Memory B cell (primary cell): ENCODE results near the gene SSH3.

Experiments
- ATAC-seq: fragments of 150-1000 bp; cut with Tn5 transposase; 2 replicates; pipeline ENCODE4 v1.10.0; 2021; ENCODE audit warnings: low read depth, mild to moderate bottlenecking, moderate library complexity
- DNase-seq, 2 donors: peaks; one replicate each; pipeline ENCODE4 v3.0.0; 2022; ENCODE audit warnings: low spot score in 2 of 2
- H3K27ac Mint-ChIP-seq: one replicate; pipeline ENCODE4 v1.8.0; 2022; ENCODE audit warnings: mild to moderate bottlenecking, moderate library complexity, mixed read lengths
- H3K27me3 Mint-ChIP-seq: one replicate; pipeline ENCODE4 v1.8.0; 2022; ENCODE audit warnings: mixed read lengths
- H3K36me3 Mint-ChIP-seq: one replicate; pipeline ENCODE4 v1.8.0; 2022; ENCODE audit warnings: mild to moderate bottlenecking, mixed read lengths
- H3K4me1 Mint-ChIP-seq: one replicate; pipeline ENCODE4 v1.8.0; 2022; ENCODE audit warnings: mixed read lengths
- H3K4me3 Mint-ChIP-seq: one replicate; pipeline ENCODE4 v1.8.0; 2022; ENCODE audit warnings: mild to moderate bottlenecking, moderate library complexity, mixed read lengths
- H3K9me3 Mint-ChIP-seq: one replicate; pipeline ENCODE4 v1.8.0; 2022; ENCODE audit warnings: mixed read lengths

Gene SSH3

DNA sequence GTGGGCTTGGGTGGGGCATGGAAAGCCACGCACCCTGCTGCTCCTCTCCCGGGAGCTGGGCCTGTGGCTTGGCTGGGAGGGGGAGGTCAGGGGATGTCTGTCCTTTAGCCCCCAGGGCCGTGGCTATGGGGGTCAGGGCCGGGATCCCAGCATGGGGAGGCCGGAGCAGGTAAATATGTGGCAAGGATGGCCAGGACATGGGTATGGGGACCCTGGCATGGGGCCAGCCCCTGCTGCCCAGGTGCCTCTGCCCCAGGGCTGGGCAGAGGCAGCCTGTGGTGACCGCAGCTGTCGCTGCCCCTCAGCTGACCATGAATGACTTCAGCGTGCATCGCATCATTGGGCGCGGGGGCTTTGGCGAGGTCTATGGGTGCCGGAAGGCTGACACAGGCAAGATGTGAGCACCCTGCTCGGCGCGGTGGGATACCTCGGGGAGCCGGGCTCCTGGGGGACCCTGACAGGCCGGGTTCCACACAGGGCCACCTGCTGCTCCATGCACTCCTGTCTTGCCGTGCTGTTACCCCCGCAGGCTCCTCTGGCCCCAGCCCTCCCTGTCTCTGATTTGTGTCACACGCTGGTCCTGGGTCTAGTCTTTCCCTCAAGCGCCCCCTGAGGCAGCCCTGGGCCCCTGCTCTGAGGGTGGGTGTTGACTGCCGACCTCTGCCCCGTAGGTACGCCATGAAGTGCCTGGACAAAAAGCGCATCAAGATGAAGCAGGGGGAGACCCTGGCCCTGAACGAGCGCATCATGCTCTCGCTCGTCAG, 22.4 kb upstream of the SSH3 start:
- no peak overlapping the region for H3K4me3 Mint-ChIP-seq
- DNase-seq (no peak), ATAC-seq (no peak)
- H3K4me1 Mint-ChIP-seq = peaks cover 24% of the 10 kb centered on the region
- no peaks in the 10 kb centered on the region for H3K27me3 Mint-ChIP-seq
- peak overlapping the region; percentile 31 for H3K27ac Mint-ChIP-seq
- no peaks in the 10 kb centered on the region for H3K9me3 Mint-ChIP-seq
- H3K36me3 Mint-ChIP-seq = peaks cover 17% of the 10 kb centered on the region

DNA sequence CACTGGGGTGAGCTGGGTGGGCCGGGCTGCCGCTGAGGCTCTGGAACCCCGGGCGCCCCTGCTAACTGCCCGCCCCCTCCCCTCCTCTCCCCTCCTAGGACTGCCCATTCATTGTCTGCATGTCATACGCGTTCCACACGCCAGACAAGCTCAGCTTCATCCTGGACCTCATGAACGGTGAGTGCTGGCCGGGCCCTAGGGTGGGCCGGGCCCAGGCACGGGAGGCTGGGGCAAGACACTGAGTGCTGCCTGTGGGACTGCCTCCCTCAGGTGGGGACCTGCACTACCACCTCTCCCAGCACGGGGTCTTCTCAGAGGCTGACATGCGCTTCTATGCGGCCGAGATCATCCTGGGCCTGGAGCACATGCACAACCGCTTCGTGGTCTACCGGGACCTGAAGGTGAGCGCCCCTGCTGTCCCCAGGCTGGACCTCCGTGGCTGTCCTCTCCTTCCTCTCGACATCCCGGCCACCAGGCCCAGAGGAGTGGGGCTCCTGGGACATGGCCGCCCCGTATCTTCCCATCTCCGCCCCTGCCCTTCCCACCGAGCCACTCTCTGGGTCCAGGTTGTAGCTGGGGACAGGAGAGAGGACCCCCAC, 21.7 kb upstream of the SSH3 start:
- Mint-ChIP-seq H3K4me1 (peaks cover 21% of the 10 kb centered on the region), H3K27ac (no peak overlapping the region), H3K36me3 (peaks cover 16% of the 10 kb centered on the region), H3K9me3 (no peaks in the 10 kb centered on the region), H3K4me3 (no peak overlapping the region), H3K27me3 (no peaks in the 10 kb centered on the region)
- no peak for DNase-seq
- no peak for ATAC-seq

GRCh38 chr11:67282155-67282875, 21.0 kb upstream of the SSH3 start:
- Mint-ChIP-seq H3K27me3 (no peaks in the 10 kb centered on the region), H3K27ac (peak overlapping the region; percentile 53), H3K9me3 (no peaks in the 10 kb centered on the region), H3K4me1 (peaks cover 26% of the 10 kb centered on the region), H3K36me3 (peaks cover 15% of the 10 kb centered on the region), H3K4me3 (no peak overlapping the region)
- DNase-seq (no peak), ATAC-seq (no peak)

DNA sequence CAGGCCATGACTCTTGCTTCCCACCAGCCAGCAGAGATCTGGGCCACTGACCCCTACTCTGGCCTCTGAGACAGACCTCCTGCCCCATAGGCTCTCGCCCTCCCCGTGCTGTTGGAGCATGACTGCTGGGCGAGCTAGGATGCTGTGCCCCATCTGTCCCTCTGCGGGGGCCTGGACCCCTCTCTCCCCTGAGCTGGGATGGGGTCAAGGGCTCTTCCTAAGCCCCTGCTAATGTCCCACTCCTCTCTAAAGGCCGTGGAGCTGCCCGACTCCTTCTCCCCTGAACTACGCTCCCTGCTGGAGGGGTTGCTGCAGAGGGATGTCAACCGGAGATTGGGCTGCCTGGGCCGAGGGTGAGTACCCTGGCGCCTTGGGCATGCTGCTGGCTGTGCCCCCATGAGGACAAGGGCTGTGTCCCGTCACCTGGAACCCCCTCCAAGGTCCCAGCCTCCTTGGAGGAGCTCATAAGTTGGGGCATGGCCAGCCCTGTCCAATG, 20.4 kb upstream of the SSH3 start:
- ATAC-seq = no peak
- H3K4me3 Mint-ChIP-seq = no peak overlapping the region
- peaks cover 27% of the 10 kb centered on the region for H3K4me1 Mint-ChIP-seq
- no peaks in the 10 kb centered on the region for H3K9me3 Mint-ChIP-seq
- no peaks in the 10 kb centered on the region for H3K27me3 Mint-ChIP-seq
- H3K27ac Mint-ChIP-seq = peak overlapping the region; percentile 53
- peaks cover 16% of the 10 kb centered on the region for H3K36me3 Mint-ChIP-seq
- no peak for DNase-seq

DNA sequence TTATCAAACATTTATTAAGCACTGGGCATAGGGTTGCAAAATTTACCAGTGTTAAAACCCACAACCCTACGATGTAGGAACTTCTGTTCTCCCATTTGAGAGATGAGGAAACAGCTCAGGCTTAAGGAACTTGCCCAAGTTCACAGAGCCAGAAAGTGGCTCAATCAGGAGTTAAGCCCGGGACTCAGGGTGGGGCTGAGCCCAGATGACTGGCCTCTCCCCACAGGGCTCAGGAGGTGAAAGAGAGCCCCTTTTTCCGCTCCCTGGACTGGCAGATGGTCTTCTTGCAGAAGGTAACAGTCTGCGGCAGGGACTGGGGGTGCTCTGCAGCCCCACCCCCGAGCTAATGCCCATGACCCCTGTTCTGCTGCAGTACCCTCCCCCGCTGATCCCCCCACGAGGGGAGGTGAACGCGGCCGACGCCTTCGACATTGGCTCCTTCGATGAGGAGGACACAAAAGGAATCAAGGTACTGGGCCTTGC, 19.8 kb upstream of the SSH3 start:
- ATAC-seq = no peak
- Mint-ChIP-seq H3K27ac (no peak overlapping the region), H3K36me3 (peaks cover 16% of the 10 kb centered on the region)

GRCh38 chr11:67284811-67285540, 18.4 kb upstream of the SSH3 start:
- Mint-ChIP-seq H3K9me3 (no peaks in the 10 kb centered on the region), H3K4me3 (no peak overlapping the region), H3K27ac (no peak overlapping the region), H3K4me1 (peaks cover 26% of the 10 kb centered on the region), H3K27me3 (no peaks in the 10 kb centered on the region), H3K36me3 (peaks cover 11% of the 10 kb centered on the region)
- no peak for DNase-seq
- ATAC-seq = no peak

More for the DNA sequence above, 19.8 kb upstream of the SSH3 start:
- no peak overlapping the region for H3K4me3 Mint-ChIP-seq
- no peaks in the 10 kb centered on the region for H3K27me3 Mint-ChIP-seq
- H3K4me1 Mint-ChIP-seq = peaks cover 29% of the 10 kb centered on the region
- DNase-seq = no peak
- H3K9me3 Mint-ChIP-seq = no peaks in the 10 kb centered on the region

GRCh38 chr11:67285541-67286498, 17.5 kb upstream of the SSH3 start:
- H3K27me3 Mint-ChIP-seq = no peaks in the 10 kb centered on the region
- ATAC-seq = no peak
- peak overlapping the region; percentile 72 for H3K4me3 Mint-ChIP-seq
- no peak for DNase-seq
- H3K9me3 Mint-ChIP-seq = no peaks in the 10 kb centered on the region
- peaks cover 28% of the 10 kb centered on the region for H3K4me1 Mint-ChIP-seq
- peak overlapping the region; percentile 97 for H3K27ac Mint-ChIP-seq
- H3K36me3 Mint-ChIP-seq = peaks cover 9% of the 10 kb centered on the region

DNA sequence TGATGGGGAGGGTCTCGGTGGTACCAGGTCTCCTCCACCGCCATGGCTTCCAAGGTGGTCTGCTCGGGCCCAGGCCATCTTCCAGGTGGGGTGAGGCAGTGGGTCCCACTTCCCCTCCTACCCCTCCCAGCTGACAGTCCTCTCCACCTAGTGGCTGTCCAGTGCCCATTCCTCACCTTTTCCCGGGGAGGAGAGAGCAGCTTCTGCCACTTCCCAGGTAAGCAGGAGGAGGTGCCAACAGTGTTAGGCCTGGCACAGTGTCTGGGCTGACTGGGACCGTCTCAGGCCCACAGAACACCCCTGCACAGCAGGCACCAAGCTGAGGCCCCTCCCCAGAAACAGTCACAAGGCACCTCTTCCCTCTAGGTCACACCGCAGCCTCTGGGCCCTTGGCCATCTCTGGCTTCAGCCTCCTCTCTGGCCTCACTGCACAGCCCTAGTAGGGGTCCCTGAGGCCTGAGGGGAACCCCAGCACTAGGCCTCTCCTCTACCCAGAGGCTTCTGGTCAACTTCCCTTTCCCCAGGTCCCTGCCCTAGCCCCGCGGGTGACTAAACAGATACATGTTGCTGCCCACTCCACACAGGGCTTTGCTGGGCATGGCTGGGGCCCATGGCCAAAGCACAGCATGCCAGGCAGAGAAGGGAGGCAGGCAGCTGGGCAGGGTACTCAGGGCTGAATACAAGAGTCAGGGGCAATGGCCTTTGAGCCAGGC, 16.6 kb upstream of the SSH3 start:
- H3K9me3 Mint-ChIP-seq = no peaks in the 10 kb centered on the region
- DNase-seq (no peak), ATAC-seq (no peak)
- peaks cover 28% of the 10 kb centered on the region for H3K4me1 Mint-ChIP-seq
- peak overlapping the region; percentile 97 for H3K27ac Mint-ChIP-seq
- H3K27me3 Mint-ChIP-seq = no peaks in the 10 kb centered on the region
- peak overlapping the region; percentile 72 for H3K4me3 Mint-ChIP-seq
- peaks cover 9% of the 10 kb centered on the region for H3K36me3 Mint-ChIP-seq

GRCh38 chr11:67287355-67288197, 15.8 kb upstream of the SSH3 start:
- H3K27ac Mint-ChIP-seq = peak overlapping the region; percentile 97
- peaks cover 5% of the 10 kb centered on the region for H3K36me3 Mint-ChIP-seq
- peak overlapping the region; percentile 72 for H3K4me3 Mint-ChIP-seq
- peaks cover 29% of the 10 kb centered on the region for H3K4me1 Mint-ChIP-seq
- DNase-seq (no peak), ATAC-seq (no peak)
- H3K27me3 Mint-ChIP-seq = no peaks in the 10 kb centered on the region
- H3K9me3 Mint-ChIP-seq = no peaks in the 10 kb centered on the region

- DNase-seq = no peak
- Mint-ChIP-seq H3K4me3 (peak overlapping the region; percentile 72), H3K4me1 (peaks cover 35% of the 10 kb centered on the region), H3K27me3 (no peaks in the 10 kb centered on the region), H3K27ac (peak overlapping the region; percentile 97), H3K9me3 (no peaks in the 10 kb centered on the region), H3K36me3 (peaks cover 6% of the 10 kb centered on the region)
- ATAC-seq = no peak
Measured at GRCh38 chr11:67288198-67288451, 15.2 kb upstream of the SSH3 start.

DNA sequence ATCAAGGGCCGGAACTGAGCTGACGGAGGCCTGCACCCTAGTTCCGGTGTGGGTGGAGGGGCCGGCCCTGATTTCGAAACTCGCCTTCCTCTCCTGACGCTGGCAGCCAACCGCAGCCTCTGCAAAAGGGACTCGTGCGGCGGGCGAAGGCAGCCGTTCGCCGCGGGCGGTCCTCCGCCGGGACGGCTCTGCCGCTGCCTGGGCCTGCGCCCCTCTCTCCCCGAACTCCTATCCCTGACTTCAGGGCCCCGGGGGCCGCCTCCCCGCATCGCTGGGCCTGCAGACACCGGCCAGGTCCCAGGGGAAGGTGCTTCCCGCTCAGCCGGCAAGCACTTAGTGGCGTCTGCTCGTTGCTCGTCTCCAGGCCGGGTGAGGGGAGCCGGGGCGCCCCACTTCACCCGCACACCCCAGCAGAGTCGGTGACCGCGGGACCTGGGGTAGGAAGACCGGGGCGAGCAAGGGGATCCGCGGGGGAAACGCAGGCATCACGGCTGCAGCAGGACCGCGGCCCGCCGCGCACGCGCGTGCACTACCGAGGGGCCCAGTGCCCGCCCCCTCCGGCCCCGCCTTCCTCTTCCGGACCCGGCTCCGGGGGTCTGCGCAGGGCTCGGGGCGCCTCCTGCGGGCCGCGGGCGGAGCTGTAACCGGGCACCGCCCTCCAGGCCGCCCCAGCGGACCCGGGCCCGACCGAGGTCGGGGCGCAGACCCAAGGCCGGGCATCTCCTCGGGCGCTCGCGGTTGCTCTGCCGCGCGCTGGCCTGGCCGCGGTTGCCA, 14.7 kb upstream of the SSH3 start:
- DNase-seq = peak; percentile 90 to 93
- Mint-ChIP-seq H3K4me1 (peaks cover 36% of the 10 kb centered on the region), H3K36me3 (peaks cover 6% of the 10 kb centered on the region), H3K27ac (peak overlapping the region; percentile 97), H3K4me3 (peak overlapping the region; percentile 72), H3K9me3 (no peaks in the 10 kb centered on the region), H3K27me3 (no peaks in the 10 kb centered on the region)
- peak; percentile 75 for ATAC-seq
